ENCODE results near the gene IGSF9.

IGSF9 gene

DNA sequence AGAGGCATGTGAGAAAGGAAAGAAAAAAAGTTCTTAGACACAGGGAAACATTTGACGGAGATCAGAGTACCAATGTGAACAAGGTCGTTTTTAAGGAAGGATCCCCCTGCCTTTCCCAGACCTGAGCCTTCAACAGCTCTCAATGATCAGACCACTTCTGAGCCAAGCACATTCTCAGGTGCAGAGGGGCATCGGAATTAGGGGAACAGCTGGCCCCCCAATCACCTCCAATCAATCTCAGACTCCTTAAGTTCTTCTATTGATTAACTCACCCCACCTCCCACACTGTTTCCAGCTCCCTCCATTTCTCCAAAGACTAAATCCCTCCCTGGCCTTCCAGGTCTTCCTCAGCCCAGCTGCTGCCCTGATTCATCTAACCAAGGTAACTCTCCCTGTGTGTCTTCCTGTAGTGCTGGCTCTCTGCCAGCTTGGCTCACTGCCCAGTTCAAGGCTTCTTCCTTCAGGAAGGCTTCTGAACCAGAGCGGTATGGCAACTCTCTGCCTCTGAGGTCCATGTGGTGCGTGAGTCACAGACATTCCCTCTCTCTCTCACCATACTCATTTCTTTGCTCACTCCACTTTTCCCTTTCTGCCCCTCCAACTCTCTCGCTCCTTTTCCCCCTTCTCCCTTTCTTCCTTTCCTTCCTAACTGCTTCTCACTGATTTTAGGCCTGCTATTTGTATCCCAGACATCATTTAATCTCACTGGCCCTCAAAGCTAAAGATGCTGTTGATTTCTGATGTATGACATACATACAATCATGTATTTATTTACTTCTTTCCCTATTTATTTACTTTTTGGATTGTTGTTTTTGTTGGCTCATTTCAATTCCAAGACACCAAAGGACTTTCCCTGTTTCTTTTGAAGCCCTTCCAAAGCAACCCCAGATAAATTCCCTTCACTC, 63.5 kb downstream of the IGSF9 start:
- Mint-ChIP-seq H3K4me3 (no peak overlapping the region), H3K27ac (no peak overlapping the region), H3K27me3 (no peaks in the 10 kb centered on the region), H3K4me1 (no peaks in the 10 kb centered on the region), H3K36me3 (ENCODE audit: low read depth) (no peaks in the 10 kb centered on the region), H3K9me3 (no peaks in the 10 kb centered on the region)
- DNase-seq (peak; percentile 13), ATAC-seq (no peak)

GRCh38 chr1:159880430-159880829, 65.0 kb downstream of the IGSF9 start:
- ATAC-seq = no peak
- no peaks in the 10 kb centered on the region for H3K9me3 Mint-ChIP-seq
- no peak for DNase-seq
- H3K4me3 Mint-ChIP-seq = no peak overlapping the region
- no peak overlapping the region for H3K27ac Mint-ChIP-seq
- H3K27me3 Mint-ChIP-seq = no peaks in the 10 kb centered on the region
- H3K4me1 Mint-ChIP-seq = no peaks in the 10 kb centered on the region
- no peaks in the 10 kb centered on the region for H3K36me3 Mint-ChIP-seq (ENCODE audit: low read depth)

DNA sequence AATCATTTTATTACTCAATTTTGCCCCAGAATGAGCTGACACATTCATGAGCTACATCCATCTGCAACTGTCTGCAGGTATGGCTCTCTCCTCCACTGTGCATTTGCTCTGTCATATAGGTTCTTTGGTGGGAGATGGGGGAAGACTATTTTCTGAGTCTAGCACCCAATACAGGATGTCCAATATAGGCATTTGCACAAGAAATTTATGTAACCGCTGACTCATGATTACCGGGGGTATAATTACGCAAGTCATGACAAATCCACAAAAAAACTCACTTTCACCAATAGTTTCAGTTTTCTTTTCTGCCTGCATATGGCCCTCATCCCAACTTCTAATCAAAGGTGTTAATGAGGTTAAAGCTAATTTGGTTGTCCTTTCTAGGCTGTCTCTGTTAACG, 65.4 kb downstream of the IGSF9 start:
- ATAC-seq = no peak
- H3K9me3 Mint-ChIP-seq = no peaks in the 10 kb centered on the region

GRCh38 chr1:159879136-159879535, 66.3 kb downstream of the IGSF9 start:
- H3K9me3 Mint-ChIP-seq = no peaks in the 10 kb centered on the region
- ATAC-seq (no peak), DNase-seq (no peak)
- no peak overlapping the region for H3K4me3 Mint-ChIP-seq
- H3K4me1 Mint-ChIP-seq = no peaks in the 10 kb centered on the region
- no peak overlapping the region for H3K27ac Mint-ChIP-seq
- no peaks in the 10 kb centered on the region for H3K36me3 Mint-ChIP-seq (ENCODE audit: low read depth)
- H3K27me3 Mint-ChIP-seq = no peaks in the 10 kb centered on the region

More for the DNA sequence above, 65.4 kb downstream of the IGSF9 start:
- Mint-ChIP-seq H3K36me3 (ENCODE audit: low read depth) (no peaks in the 10 kb centered on the region), H3K27ac (no peak overlapping the region), H3K4me1 (no peaks in the 10 kb centered on the region), H3K27me3 (no peaks in the 10 kb centered on the region), H3K4me3 (no peak overlapping the region)
- DNase-seq = no peak

DNA sequence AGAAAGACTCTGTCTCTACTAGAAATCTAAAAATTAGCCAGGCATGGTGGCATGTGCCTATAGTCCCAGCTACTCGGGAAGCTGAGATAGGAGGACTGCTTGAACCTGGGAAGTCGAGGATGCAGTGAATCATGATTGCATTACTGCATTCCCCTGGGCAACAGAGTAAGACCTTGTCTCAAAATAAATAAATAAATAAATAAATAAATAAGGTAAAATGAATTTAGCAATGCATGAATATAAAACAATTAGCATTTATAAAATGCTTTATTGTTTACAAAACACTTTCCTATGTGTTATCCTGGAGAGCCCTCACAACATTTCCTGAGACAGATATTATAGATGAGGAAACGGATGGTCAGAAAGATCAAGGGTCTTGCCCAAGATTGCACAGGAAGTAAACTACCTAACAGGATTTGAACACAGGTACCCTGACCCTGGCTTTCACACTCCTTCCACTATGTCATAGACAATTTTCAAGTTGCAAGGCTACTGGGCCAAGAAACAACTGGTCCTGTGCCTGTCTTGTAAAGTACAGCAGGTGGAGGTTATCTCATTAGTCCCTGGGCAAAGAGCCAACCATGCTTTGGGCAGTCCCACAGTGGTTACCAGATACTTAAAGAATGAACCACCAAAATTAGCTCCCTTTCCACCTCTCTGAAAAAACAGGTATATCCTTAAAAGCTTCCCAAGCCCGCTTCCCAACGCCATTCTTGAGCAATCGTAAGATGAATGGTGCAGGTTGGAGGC, 67.5 kb downstream of the IGSF9 start:
- no peaks in the 10 kb centered on the region for H3K36me3 Mint-ChIP-seq (ENCODE audit: low read depth)
- no peak overlapping the region for H3K4me3 Mint-ChIP-seq
- DNase-seq = no peak
- no peaks in the 10 kb centered on the region for H3K27me3 Mint-ChIP-seq
- no peaks in the 10 kb centered on the region for H3K4me1 Mint-ChIP-seq
- H3K9me3 Mint-ChIP-seq = no peaks in the 10 kb centered on the region
- no peak for ATAC-seq
- no peak overlapping the region for H3K27ac Mint-ChIP-seq

Measured in activated naive CD8-positive, alpha-beta T cell treated with anti-CD3 and anti-CD28 coated beads, Interleukin-2, amount 50 U/mL, for 24 hours (primary cell).